Prostate gland (tissue), 2 donors: ENCODE data around the gene RTTN.

ENCODE experiments used
- POLR2AphosphoS5 ChIP-seq: sonication (generic); formaldehyde crosslinking; IDR thresholded peaks from one replicate; pipeline ENCODE4 v1.6.1; 2017; ENCODE audit warnings: antibody characterized with exemption
- TF ChIP-seq, protein P1 (sequence below), 4 experiments: fragments of 200-600 bp in 2 of 4; fragments of 450-650 bp in 2 of 4; sonication (generic) in 2 of 4; IDR thresholded peaks; 1 replicate in 3 of 4; 2 replicates in 1 of 4; pipeline ENCODE4 v1.5.1; 2016 to 2019; ENCODE audit warnings: antibody characterized with exemption in 4 of 4, mild to moderate bottlenecking in 2 of 4, moderate library complexity in 2 of 4

DNA sequence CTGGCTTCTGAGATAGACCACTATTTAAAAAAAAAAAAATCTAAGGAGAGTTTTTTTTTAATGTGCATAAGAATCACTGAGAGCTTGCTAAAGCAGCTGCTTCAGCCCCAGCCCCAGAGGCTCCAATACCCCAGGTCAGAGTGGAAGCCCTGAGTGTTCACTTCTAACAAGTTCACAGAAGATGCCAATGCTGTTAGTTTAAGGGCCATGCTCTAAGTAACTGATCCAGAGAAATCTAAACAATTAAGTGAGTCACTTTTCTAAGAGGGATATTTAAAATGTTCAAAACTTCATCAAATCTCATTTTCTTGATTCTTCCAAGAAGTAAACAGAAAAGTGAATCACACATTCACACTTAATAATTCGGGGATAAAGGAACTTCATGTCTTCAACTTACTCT lies 131.4 kb downstream of the RTTN start:
- no peak for TF ChIP-seq POLR2AphosphoS5
- TF ChIP-seq, protein P1, sequence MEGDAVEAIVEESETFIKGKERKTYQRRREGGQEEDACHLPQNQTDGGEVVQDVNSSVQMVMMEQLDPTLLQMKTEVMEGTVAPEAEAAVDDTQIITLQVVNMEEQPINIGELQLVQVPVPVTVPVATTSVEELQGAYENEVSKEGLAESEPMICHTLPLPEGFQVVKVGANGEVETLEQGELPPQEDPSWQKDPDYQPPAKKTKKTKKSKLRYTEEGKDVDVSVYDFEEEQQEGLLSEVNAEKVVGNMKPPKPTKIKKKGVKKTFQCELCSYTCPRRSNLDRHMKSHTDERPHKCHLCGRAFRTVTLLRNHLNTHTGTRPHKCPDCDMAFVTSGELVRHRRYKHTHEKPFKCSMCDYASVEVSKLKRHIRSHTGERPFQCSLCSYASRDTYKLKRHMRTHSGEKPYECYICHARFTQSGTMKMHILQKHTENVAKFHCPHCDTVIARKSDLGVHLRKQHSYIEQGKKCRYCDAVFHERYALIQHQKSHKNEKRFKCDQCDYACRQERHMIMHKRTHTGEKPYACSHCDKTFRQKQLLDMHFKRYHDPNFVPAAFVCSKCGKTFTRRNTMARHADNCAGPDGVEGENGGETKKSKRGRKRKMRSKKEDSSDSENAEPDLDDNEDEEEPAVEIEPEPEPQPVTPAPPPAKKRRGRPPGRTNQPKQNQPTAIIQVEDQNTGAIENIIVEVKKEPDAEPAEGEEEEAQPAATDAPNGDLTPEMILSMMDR (IDR thresholded peaks at IDR 0.05), result no peak
